A673 (cell line): ENCODE measurements around the gene CDK14. TPM values are rescaled to one million over a fixed set of nuclear protein-coding genes. Genes with fewer than 3 reads are reported as not detected.

ENCODE experiments used
- BruUV-seq: library from RNA; stranded (reverse); fragments of 400-500 nt; replicated peaks from 2 replicates; lab custom pipeline; 2021; lab: Mats Ljungman, UMichigan
- CTCF ChIA-PET: fragments of 300-600 bp; sonication (Branson Sonifier 250); formaldehyde crosslinking; loops from one replicate; lab custom pipeline; 2022; ENCODE audit warnings: antibody characterized with exemption; lab: Charles Lee
- POLR2A ChIA-PET: fragments of 300-600 bp; sonication (Branson Sonifier 250); formaldehyde crosslinking; loops from one replicate; lab custom pipeline; 2022; ENCODE audit warnings: antibody characterized with exemption; ENCODE audit not compliant: low non-redundant PET; lab: Charles Lee
- DNase-seq: peaks from one replicate; pipeline ENCODE4 v3.0.0-alpha.2; 2015; ENCODE audit warnings: low spot score
- H3K27ac ChIP-seq: fragments of 200-600 bp; sonication (generic); 2 replicates; pipeline ENCODE4 v1.5.1; 2016; ENCODE audit warnings: mixed run types, low read depth, mild to moderate bottlenecking, mixed read lengths, antibody characterized with exemption, low read length; ENCODE audit not compliant: poor library complexity, severe bottlenecking
- H3K27me3 ChIP-seq: fragments of 200-600 bp; sonication (generic); replicated peaks from 2 replicates; pipeline ENCODE4 v1.6.1; 2017; ENCODE audit warnings: mixed run types, low read depth, mild to moderate bottlenecking, mixed read lengths, antibody characterized with exemption, low read length; ENCODE audit not compliant: insufficient read depth, poor library complexity
- H3K36me3 ChIP-seq: fragments of 200-600 bp; sonication (generic); 2 replicates; pipeline ENCODE4 v1.6.1; 2016; ENCODE audit warnings: mixed run types, mild to moderate bottlenecking, mixed read lengths, antibody characterized with exemption, low read length; ENCODE audit not compliant: insufficient read depth, poor library complexity, severe bottlenecking
- H3K4me1 ChIP-seq: fragments of 200-600 bp; sonication (generic); 2 replicates; pipeline ENCODE4 v1.6.1; 2017; ENCODE audit warnings: mixed run types, mild to moderate bottlenecking, mixed read lengths, antibody characterized with exemption, low read length; ENCODE audit not compliant: insufficient read depth, poor library complexity, severe bottlenecking
- H3K4me3 ChIP-seq: fragments of 200-600 bp; sonication (generic); 2 replicates; pipeline ENCODE4 v1.5.1; 2016; ENCODE audit warnings: low read depth, mixed run types, mild to moderate bottlenecking, mixed read lengths, low read length; ENCODE audit not compliant: poor library complexity, severe bottlenecking
- H3K9me3 ChIP-seq: fragments of 200-600 bp; sonication (generic); 2 replicates; pipeline ENCODE4 v1.6.1; 2016; ENCODE audit warnings: mixed run types, low read depth, mild to moderate bottlenecking, mixed read lengths, antibody characterized with exemption, low read length; ENCODE audit not compliant: poor library complexity, severe bottlenecking
- CTCF ChIP-seq: fragments of 300-800, 200-600 bp; sonication (generic); conservative IDR thresholded peaks from 2 replicates; pipeline ENCODE4 v1.5.1; 2017; ENCODE audit warnings: low read depth, mild to moderate bottlenecking, antibody characterized with exemption, low read length, moderate library complexity, mixed read lengths
- EZH2 ChIP-seq: fragments of 200-600 bp; sonication (generic); IDR thresholded peaks from 2 replicates; pipeline ENCODE4 v1.6.1; 2017; ENCODE audit warnings: borderline replicate concordance, low read depth, mild to moderate bottlenecking, mixed read lengths, antibody characterized with exemption, low read length; ENCODE audit not compliant: poor library complexity, severe bottlenecking
- intact Hi-C: fragments of 100-400 bp; cut with micrococcal nuclease; formaldehyde crosslinking; loops from one replicate; pipeline ENCODE4 v1.10.0; 2022; ENCODE audit not compliant: unreplicated experiment
- total RNA-seq: library from RNA; stranded (reverse); gene quantifications from 2 replicates; pipeline ENCODE4 v1.2.3, GENCODE V29; 2021

Gene CDK14
- total RNA-seq, 1 experiment from 2014 or later: 128 TPM

GRCh38 chr7:90688810-90689209 lies 92.7 kb downstream of the CDK14 start:
- no TSS peak for BruUV-seq
- Histone ChIP-seq H3K27ac (peak overlapping the region; percentile 55), H3K4me1 (peaks cover 51% of the 10 kb centered on the region), H3K27me3 (no peaks in the 10 kb centered on the region), H3K9me3 (no peaks in the 10 kb centered on the region), H3K4me3 (no peak overlapping the region), H3K36me3 (no peaks in the 10 kb centered on the region)
- POLR2A ChIA-PET: no interaction called here
- intact Hi-C loops: no loop called here
- CTCF ChIA-PET: interaction anchor here (0.6 kb wide), 1 partner anchor 241 kb away, joined by 5 read pairs; no protein-coding TSS in a partner anchor
- TF ChIP-seq EZH2 (no peak), CTCF (no peak)
- no peak for DNase-seq

GRCh38 chr7:90689260-90689659 lies 93.1 kb downstream of the CDK14 start:
- no peak for DNase-seq
- ChIA-PET CTCF (no interaction called here), POLR2A (no interaction called here)
- Histone ChIP-seq H3K9me3 (no peaks in the 10 kb centered on the region), H3K27ac (peak overlapping the region; percentile 55), H3K4me1 (peaks cover 52% of the 10 kb centered on the region), H3K4me3 (no peak overlapping the region), H3K36me3 (no peaks in the 10 kb centered on the region), H3K27me3 (no peaks in the 10 kb centered on the region)
- BruUV-seq: no TSS peak
- intact Hi-C loops: no loop called here
- TF ChIP-seq EZH2 (no peak), CTCF (no peak)

GRCh38 chr7:90690159-90690858 lies 94.2 kb downstream of the CDK14 start:
- Histone ChIP-seq H3K36me3 (no peaks in the 10 kb centered on the region), H3K4me3 (no peak overlapping the region), H3K27me3 (no peaks in the 10 kb centered on the region), H3K27ac (no peak overlapping the region), H3K9me3 (no peaks in the 10 kb centered on the region), H3K4me1 (peaks cover 50% of the 10 kb centered on the region)
- no peak for DNase-seq
- POLR2A ChIA-PET: no interaction called here
- BruUV-seq: no TSS peak
- intact Hi-C loops: no loop called here
- CTCF ChIA-PET: no interaction called here
- TF ChIP-seq CTCF (no peak; the same call in 1 of the 2 replicates), EZH2 (no peak)
